Fibroblast of lung (primary cell): Measurements from ENCODE around the gene TEX19. TPM values are rescaled to one million over a fixed set of nuclear protein-coding genes. Genes with fewer than 3 reads are reported as not detected.

Experiments used
- DNase-seq, 2 donors: peaks; one replicate each; pipeline versions ENCODE4 v3.0.0 to v3.0.0-alpha.2; 2010; ENCODE audit warnings: low read depth in 2 of 2
- H2AFZ ChIP-seq: 2 replicates; pipeline ENCODE4 v1.5.1; 2012; ENCODE audit warnings: low read length, control low read depth, inconsistent platforms
- H3K27ac ChIP-seq: 2 replicates; pipeline ENCODE4 v1.5.1; 2011; ENCODE audit warnings: low read length, control low read depth; ENCODE audit not compliant: insufficient read depth
- H3K27me3 ChIP-seq: 2 replicates; pipeline ENCODE4 v1.5.1; 2011; ENCODE audit warnings: mild to moderate bottlenecking, low read length; ENCODE audit not compliant: control insufficient read depth, insufficient read depth
- H3K36me3 ChIP-seq: 2 replicates; pipeline ENCODE4 v1.5.1; 2011; ENCODE audit warnings: low read length; ENCODE audit not compliant: control insufficient read depth, insufficient read depth
- H3K4me1 ChIP-seq: 2 replicates; pipeline ENCODE4 v1.5.1; 2011; ENCODE audit warnings: low read length; ENCODE audit not compliant: control insufficient read depth, insufficient read depth; ENCODE audit errors: extremely low read depth
- H3K4me2 ChIP-seq: 2 replicates; pipeline ENCODE4 v1.5.1; 2011; ENCODE audit warnings: low read length, control low read depth; ENCODE audit not compliant: insufficient read depth; ENCODE audit errors: extremely low read depth
- H3K4me3 ChIP-seq, 4 experiments: fragments of 200-600 bp in 1 of 4; sonication (generic) in 1 of 4; replicated peaks in 1 of 4; 2 replicates each; pipeline ENCODE4 v1.5.1; 2011 to 2016; ENCODE audit warnings: low read length in 4 of 4, low read depth in 3 of 4, mild to moderate bottlenecking in 3 of 4, control low read depth in 2 of 4, inconsistent platforms in 1 of 4, mixed read lengths in 1 of 4; ENCODE audit not compliant: insufficient read depth in 1 of 4; ENCODE audit errors: control extremely low read depth in 1 of 4
- H3K79me2 ChIP-seq: 2 replicates; pipeline ENCODE4 v1.5.1; 2012; ENCODE audit warnings: mild to moderate bottlenecking, low read length, inconsistent platforms; ENCODE audit not compliant: control insufficient read depth, insufficient read depth
- H3K9ac ChIP-seq: 2 replicates; pipeline ENCODE4 v1.5.1; 2011; ENCODE audit warnings: mild to moderate bottlenecking, low read length, control low read depth; ENCODE audit not compliant: insufficient read depth
- H3K9me3 ChIP-seq: 2 replicates; pipeline ENCODE4 v1.5.1; 2012; ENCODE audit warnings: low read depth, low read length; ENCODE audit not compliant: control insufficient read depth, insufficient read depth
- H4K20me1 ChIP-seq: 2 replicates; pipeline ENCODE4 v1.5.1; 2011; ENCODE audit warnings: low read length; ENCODE audit not compliant: control insufficient read depth, insufficient read depth; ENCODE audit errors: extremely low read depth
- CTCF ChIP-seq, 2 donors: IDR thresholded peaks in 1 of 2; conservative IDR thresholded peaks in 1 of 2; 1 replicate in 1 of 2; 2 replicates in 1 of 2; pipeline ENCODE4 v1.5.1; 2011 to 2012; ENCODE audit warnings: low read length in 2 of 2, control low read depth in 1 of 2, inconsistent platforms in 1 of 2, low read depth in 1 of 2, mild to moderate bottlenecking in 1 of 2
- EZH2 ChIP-seq: IDR thresholded peaks from 2 replicates; pipeline ENCODE4 v1.5.1; 2012; ENCODE audit warnings: low read length, control low read depth, mild to moderate bottlenecking; ENCODE audit errors: missing control alignments
- polyA plus RNA-seq, 2 donors: library from polyadenylated mRNA; depleted of rRNA in 1 of 2; stranded (reverse) in 1 of 2; unstranded in 1 of 2; fragments of >200 nt; gene quantifications; 2 replicates each; pipeline ENCODE4 v1.2.1, GENCODE V29; 2011 to 2012; ENCODE audit warnings: missing spikeins in 1 of 2
- total RNA-seq: library from RNA; depleted of rRNA; stranded (reverse); fragments of >200 nt; gene quantifications from 2 replicates; pipeline ENCODE4 v1.2.1, GENCODE V29; 2014

TEX19 gene
- total and polyA plus RNA-seq, 2 donors (not counting 1 experiment from before 2014, with no cell fraction given): 0.05 to 0.17 TPM

- no peaks in the 10 kb centered on the region for H4K20me1 ChIP-seq
- DNase-seq: no peak
- no peak overlapping the region for H3K27ac ChIP-seq
- no peak overlapping the region for H3K4me3 ChIP-seq
- H3K4me2 ChIP-seq: no peak overlapping the region
- no peak overlapping the region for H3K9ac ChIP-seq
- no peaks in the 10 kb centered on the region for H3K79me2 ChIP-seq
- no peaks in the 10 kb centered on the region for H3K27me3 ChIP-seq
- TF ChIP-seq EZH2 (no peak), CTCF (conservative IDR thresholded peaks at IDR 0.05 in 1 of 2, IDR thresholded peaks at IDR 0.05 in 1 of 2; ENCODE audit: low read depth in 1 of 2, low read length in 2 of 2) (no peak)
- no peaks in the 10 kb centered on the region for H3K4me1 ChIP-seq
- no peaks in the 10 kb centered on the region for H3K9me3 ChIP-seq
- no peak overlapping the region for H2AFZ ChIP-seq
- peaks cover 5% of the 10 kb centered on the region for H3K36me3 ChIP-seq
Observed at GRCh38 chr17:82406131-82406671, 47.2 kb downstream of the TEX19 start.

- peak in 1 of 2 donors; percentile 71 for DNase-seq
- H3K27me3 ChIP-seq: no peaks in the 10 kb centered on the region
- H3K4me3 ChIP-seq: no peak overlapping the region
- H3K36me3 ChIP-seq: peaks cover 3% of the 10 kb centered on the region
- H3K79me2 ChIP-seq: no peaks in the 10 kb centered on the region
- H3K9me3 ChIP-seq: no peaks in the 10 kb centered on the region
- H3K9ac ChIP-seq: no peak overlapping the region
- no peaks in the 10 kb centered on the region for H4K20me1 ChIP-seq
- no peak for TF ChIP-seq CTCF (conservative IDR thresholded peaks at IDR 0.05 in 1 of 2, IDR thresholded peaks at IDR 0.05 in 1 of 2; ENCODE audit: low read depth in 1 of 2, low read length in 2 of 2)
- TF ChIP-seq EZH2: no peak
- H3K4me2 ChIP-seq: no peak overlapping the region
- H3K27ac ChIP-seq: no peak overlapping the region
- H3K4me1 ChIP-seq: no peaks in the 10 kb centered on the region
- no peak overlapping the region for H2AFZ ChIP-seq
Observed at GRCh38 chr17:82407255-82407654, 48.2 kb downstream of the TEX19 start.

- no peaks in the 10 kb centered on the region for H3K4me1 ChIP-seq
- no peak overlapping the region for H3K4me2 ChIP-seq
- no peaks in the 10 kb centered on the region for H3K27me3 ChIP-seq
- TF ChIP-seq EZH2: no peak
- TF ChIP-seq CTCF (conservative IDR thresholded peaks at IDR 0.05 in 1 of 2, IDR thresholded peaks at IDR 0.05 in 1 of 2; ENCODE audit: low read depth in 1 of 2, low read length in 2 of 2): no peak
- H3K9me3 ChIP-seq: no peaks in the 10 kb centered on the region
- no peak overlapping the region for H3K9ac ChIP-seq
- H2AFZ ChIP-seq: no peak overlapping the region
- H3K79me2 ChIP-seq: no peaks in the 10 kb centered on the region
- DNase-seq: no peak
- H3K4me3 ChIP-seq: no peak overlapping the region
- no peak overlapping the region for H3K27ac ChIP-seq
- H4K20me1 ChIP-seq: no peaks in the 10 kb centered on the region
- H3K36me3 ChIP-seq: peaks cover 3% of the 10 kb centered on the region
Observed at GRCh38 chr17:82408288-82408937, 49.4 kb downstream of the TEX19 start.
